Dedifferentiated amniotic fluid mesenchymal stem cell (primary cell): ENCODE measurements around the gene SELENOS.

Source experiments
- DNase-seq: peaks from one replicate; pipeline ENCODE4 v3.0.0-alpha.2; 2016; ENCODE audit errors: extremely low spot score

The SELENOS gene

DNA sequence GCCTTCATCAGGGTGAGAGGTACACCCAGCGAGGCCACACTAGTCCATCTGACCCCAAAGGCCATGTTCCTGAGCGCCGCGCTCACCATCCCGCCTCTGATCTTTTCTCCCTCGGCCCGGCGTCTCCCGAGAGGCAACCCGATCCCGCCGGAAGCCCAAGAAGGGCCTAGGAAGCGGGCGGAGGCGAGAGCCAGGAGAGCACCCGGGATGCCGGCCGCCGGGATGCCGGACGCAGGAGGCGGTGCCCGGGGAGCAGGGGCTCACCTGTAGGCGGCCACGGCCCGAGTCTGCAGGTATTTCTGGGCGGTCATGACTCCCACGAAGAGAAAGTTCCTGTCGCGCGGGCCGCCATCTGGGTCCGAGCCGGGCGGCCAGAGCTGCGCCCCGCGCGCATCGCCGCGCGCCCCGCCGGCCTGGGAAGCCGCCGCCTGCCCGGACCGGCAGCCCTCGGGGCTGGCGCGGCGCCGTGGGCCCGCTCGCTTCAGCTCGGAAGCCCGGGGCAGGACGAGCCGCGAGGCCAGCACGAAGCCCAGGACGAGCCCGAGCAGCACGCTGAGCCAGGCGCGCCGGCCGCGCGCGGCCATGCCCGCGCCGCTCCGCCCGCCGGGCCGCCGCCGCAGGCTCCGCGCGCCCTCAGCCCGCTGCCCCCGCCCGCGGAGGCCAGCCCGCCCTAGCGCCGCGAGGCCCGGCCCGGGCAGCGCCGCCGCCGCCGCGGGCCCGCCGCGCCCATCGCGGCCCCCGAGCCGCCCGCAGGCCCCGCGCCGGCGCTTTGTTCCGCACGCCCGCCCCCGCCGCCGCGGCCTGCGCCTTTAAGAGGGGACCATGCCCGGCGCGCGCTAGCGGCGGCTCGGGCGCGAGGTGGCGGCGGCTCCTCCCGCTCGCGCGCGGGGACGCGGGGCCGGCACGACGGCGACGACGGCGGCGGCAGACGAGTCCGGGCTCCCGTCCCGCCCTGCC lies 26.1 kb downstream of the SELENOS start:
- peak; percentile 30 for DNase-seq

DNA sequence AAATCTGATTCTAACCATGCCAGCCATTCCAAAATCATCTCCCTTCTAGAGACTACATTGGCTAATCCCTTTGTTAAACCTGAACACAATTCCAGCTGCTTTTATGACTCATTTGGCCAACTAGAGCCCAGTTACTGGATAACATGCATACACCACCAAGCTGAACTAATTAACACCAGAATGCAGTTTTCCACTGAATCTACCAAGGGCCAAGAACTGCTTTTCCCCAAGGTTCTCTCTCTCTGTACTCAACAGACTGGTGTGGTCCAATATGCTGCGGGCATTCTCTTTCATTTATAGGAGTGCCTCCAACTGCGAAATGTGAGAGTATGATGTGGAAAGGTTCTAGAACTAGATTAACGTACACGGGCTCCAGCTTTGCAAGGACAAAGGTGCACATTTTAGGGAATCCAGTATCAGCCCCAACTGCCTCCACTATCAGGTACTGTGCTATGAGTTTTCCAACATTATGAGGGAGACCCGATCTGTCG lies 26.9 kb downstream of the SELENOS start:
- no peak for DNase-seq

DNA sequence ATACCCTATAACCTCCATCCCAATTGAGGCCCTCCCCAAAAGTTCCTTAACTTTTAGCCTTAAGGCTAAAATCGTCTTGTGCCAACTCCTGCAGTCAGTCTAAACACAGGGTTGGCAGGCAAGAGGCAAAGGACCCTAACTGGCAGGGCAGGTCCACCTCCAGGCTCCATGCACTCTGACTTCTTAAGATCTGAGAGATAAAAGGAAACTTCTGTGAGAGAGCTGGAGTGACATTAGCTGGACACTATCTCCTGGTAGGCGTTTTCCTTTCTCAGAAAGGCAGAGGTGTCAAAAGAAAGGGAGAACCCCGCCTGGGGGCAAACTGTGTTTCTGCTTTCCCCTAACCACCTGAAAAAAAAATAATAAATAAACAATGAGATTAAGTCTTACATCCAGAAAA lies 29.0 kb downstream of the SELENOS start:
- DNase-seq, result no peak

DNA sequence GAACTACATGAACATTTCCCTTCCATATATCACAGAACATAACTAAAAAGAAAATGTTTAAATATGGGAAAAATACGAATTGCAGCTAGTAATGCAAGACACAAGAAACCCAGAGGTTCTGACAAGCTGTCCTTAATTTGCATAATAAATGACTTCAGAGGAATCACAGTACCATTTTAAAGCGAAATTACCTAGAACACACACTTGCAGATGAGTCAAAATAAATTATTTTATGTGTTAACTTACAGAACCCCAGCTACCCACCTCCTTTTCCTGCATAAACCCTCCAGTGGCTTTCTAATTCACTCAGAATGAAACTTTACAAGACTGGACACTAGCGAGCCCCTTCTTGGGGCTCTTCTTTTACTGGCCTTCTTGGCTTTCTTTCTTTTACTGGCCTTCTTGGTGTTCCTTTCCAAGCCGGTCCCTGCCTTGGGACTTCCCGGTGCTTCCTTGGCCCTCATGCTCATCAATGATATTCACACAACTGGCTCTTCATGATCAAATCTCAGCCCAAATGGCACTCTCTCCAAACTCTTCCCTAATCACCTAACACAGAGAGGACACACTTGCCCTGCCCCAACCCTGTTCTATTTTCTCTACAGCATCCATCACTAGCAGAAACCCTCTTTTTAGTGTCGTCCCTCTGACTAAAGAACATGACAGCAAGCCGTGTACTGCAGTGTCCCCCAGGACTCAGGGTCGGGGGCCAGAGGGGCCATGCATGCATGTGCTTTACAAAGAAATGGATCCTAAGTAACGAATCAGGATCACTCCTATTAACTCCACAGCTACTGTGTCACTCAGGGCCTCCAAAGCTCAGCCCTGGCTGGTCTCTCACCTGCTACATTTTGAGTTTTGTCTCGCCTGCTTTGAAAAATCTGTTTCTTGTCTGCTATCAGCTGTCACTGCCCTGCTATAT lies 30.2 kb downstream of the SELENOS start:
- DNase-seq, result no peak

DNA sequence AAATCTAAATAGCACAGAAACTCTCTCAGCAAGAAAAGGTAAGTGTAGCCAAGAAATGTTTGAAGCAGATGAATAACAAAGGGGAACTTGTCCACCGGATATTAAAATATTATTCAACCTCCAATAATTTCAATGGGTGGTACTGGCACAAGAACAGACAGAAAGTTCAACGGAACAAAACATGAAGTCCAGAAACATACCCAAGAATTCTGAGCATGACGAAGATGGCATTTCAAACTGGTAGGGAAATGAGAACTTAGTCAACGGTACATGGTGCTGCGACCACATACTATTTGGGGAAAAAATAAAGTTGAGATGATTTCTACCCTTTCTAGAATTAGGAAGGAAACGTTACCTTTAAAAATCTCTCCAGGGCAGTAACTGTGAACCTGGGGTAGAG lies 30.9 kb downstream of the SELENOS start:
- no peak for DNase-seq

DNA sequence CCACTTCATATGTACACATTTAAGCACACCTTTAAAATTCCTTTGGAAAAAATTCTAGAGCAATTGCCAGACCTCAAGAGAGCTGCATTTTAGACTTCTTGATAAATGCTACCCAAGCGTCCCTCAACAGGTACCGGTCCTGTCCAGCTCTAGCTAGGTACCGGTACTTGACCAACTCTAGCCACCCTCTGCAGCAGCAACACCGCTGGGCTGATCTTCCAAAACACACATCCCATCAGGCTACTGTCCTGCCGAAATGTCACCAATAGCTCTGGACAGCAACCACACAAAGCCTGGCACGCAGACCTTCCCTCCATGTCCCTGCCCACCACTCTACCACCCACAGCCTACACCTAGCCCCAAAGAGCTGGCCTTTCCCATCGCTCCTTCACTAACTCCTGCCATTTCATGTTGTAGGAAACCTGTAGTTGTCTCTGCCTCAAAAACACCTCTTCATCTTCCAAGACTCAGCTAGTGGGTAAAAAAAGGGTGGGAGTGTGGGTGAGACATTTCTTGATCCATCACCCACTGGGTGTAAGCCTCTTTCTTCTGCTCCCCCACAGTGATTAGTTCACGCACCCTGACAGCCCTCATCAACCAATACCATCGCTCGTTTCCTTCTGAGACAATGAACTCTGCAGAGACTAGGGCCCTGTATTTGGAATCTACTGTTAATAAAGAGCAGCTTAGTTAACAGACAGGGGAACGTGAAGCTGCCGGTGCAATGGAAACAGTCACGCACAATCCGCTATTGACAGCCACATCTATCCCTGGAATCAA lies 32.2 kb downstream of the SELENOS start:
- DNase-seq, result no peak

DNA sequence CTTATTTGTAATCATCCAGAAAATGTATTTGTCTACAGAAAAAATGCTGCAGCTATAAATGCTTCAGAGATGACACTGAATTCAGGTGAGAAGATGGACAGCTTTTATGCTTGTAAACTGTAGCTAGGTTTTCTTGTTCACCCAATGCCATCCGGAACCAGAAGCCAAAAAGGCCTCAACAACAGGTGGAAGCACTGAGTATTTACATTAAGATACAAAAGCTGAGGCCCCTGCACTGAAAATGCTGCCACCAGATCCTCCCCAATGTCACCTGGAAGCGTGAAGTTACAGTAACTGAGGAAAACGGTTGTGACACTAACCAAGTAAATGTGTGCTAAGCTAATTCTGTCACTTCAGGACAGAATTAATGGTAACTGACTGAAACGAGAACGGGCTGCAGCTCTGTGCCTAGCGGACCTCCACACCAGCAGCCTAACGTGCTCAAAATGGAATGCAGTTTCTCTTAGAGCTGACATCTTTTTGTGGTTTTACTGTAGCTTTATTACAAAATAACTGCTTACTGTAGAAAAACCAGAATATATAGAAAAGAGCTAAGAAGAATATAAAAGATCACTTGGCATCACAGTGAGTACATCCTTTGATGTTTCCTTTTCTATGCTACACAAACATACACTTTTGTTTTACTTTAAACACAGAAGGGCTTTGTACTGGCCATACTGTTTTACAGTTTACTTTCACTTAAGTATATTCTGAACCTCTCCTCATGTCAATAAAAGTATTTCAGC lies 33.1 kb downstream of the SELENOS start:
- DNase-seq, result no peak

DNA sequence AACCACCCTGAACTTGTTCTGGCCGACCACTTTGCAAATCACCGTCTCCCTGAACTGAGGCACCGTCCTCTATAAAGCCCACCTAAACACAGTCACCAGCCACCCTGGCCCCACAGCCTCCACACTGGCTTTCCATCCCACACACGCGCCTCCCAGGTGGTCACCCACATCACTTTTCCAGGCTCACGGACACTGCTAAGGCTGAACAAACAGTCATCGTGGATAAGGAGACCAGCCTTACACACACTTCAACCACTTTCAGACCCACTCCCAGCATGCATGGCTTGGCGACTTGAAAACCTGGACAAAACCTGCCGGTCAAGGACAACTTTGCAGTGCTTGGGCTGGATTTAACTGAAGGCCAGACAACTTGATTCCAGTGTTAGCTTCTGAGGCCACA lies 33.9 kb downstream of the SELENOS start:
- no peak for DNase-seq

DNA sequence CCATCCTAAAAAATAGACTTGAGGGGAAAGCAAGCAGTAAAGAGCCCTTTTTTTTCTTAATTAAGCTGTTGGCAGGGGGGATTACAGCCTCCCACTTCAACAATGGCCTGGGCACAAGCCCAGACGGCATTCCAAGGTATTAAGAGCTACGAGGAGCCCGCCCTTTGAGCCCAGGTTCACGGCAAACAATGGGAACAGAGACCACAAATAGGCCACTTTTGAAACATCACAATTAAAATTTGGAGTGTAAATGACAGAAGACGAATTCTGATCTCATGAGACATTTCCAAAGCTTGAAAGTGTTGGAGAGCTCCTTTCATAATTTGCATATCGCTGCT lies 34.3 kb downstream of the SELENOS start:
- DNase-seq, result no peak

DNA sequence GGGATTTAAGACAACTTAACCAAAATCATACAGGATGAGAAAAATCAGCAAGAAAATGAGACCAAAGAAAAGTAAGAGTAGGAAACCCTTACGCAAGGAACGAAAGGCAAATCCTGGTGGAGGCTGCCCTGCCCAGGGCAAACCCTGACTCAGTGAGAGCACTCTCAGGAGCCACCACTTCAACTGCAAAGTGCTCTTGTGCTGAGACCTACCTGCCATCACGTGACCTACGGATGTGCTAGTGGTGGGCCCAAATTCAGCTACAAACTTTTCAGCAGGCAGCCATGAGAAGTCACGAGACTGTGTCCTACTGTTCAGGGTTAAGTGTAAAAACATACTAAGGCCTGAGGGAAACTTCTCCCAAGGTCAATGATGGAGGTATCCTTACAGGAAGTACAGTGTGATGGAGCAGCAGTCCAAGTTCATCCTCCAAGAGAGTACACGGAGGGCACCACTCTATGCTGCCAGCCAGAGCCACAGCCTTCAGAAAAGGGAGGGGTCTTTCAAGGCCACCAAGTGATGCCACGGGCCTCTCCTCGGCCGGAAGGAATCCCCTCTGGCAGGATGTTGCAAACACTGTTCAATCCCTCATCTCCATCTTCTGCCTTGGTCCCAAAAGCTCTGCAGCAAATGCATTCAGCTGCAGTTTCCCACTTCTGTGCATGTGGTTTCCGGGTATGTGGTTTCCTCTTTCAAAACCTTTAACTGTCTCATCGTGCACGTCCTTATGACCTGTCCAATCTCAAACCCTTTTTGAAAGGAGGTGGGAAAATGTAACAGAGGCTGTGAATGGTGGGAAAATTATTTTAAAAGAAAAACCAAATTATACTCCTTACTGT lies 34.9 kb downstream of the SELENOS start:
- DNase-seq, result no peak

DNA sequence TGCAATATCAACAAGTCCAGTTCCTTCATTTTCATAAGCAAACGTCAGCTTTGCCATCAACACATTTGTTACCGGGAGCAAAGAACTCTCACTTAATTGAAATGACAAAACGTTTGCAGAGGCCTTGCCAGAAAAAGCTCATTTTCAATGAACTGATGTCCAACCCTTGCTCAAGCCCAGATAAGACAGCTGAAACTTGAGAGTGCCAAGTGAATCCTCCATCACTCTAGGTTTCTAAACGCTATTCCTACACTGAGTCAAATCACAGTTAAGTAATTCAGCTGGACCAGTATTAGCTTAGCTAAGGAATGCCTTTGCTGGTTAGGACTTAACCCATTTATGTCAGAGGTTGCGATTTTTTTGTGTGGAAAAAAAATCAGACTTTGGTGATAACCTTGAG lies 36.9 kb downstream of the SELENOS start:
- no peak for DNase-seq

DNA sequence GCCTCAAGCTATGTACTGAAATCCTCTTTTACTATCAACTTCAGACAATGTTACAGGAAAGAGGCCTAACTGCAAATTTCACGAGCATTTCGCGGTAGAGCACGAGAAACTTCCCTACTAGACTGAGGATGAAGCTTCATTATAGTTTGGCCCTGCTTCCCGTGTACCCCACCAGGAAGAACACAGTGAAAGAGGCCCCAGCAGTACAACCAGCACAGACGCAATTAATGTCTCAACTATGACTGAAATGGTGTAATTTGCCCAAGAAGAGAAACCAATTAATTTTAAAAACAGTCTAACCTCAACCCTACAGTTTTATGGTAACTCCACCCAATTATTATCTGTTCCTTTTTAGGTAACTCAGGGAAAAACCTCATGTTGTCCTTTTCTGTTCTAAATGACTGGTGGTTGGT lies 37.6 kb downstream of the SELENOS start:
- no peak for DNase-seq

DNA sequence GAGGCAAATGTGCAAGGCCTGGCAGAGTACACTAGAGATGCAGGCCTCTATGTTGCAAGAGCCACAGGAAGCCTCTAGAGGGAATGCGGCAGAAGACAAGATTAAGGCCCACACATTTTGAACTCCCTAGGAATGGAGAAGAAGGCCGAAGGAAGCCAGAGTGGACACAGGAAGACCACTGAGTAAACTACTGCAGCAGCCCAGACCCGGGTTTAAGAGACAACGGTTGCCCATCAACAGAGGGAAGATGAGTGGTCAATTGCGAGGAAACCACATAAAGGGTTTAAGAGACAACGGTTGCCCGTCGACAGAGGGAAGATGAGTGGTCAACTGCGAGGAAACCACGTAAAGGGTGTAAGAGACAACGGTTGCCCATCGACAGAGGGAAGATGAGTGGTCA lies 40.0 kb downstream of the SELENOS start:
- DNase-seq, result no peak

DNA sequence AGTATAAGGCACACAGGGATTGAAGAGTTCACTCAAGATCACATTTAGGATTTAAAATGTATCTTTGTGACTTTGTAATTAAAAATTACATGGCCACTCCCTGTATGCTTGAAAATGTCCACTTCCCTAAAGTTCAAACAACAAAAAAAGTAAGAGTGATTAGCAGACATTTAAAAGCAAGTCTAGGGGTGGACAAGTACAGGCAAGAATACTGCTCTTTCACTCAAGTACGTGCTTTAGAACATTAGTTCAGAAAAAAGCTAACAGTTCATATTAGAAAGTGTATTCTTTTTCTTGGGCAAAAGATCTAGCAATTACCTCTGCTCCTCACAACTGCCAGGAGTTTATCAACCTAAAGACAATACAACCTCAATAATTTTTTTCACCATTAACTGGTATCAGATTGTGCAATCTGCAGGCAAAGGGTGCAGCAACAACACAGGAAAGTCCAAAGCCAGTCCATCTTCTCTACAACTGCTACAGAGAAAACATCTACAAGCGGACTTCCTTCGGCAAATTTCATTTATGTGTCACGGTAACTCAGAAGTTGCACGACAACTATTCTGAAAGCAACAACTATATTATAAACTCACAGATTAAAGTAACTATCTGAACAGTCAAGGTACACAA lies 43.5 kb downstream of the SELENOS start:
- DNase-seq, result no peak

DNA sequence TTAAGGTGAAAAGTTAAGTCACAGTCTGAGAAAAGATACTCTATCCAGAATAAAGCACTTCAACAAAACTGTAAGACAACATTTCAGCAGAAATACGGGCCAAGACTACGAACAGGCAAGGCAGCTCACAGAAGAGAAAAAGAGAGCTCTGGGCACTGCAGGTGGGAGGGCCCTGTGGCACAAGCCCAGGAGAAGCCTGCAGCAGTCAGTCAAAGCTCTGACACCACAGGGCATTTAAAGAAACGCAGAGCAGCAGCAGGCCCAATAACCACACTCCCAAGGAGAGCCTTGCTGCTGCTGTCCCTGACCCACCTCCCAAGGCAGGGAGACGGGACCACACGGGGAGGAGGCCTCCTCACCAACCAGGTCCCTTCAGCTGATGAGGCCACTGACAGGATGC lies 44.6 kb downstream of the SELENOS start:
- DNase-seq, result no peak

DNA sequence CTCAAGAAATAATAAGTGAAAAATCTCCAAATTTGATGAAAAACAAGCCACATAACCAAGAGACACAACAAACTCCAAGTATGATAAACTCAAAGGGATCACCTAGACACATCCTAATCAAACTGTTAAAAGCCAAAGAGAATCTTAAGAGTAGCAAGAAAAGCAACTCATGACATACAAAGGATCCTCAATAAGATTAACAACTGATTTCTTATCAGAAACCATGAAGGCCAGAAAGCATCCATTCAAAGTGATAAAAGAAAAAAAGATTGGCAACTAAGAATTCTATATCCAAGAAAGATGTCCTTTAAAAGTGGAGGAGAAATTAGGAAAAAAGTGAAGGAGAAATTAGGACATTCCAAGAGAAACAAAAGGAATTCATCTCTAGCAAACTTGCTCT lies 49.0 kb downstream of the SELENOS start:
- DNase-seq, result no peak

DNA sequence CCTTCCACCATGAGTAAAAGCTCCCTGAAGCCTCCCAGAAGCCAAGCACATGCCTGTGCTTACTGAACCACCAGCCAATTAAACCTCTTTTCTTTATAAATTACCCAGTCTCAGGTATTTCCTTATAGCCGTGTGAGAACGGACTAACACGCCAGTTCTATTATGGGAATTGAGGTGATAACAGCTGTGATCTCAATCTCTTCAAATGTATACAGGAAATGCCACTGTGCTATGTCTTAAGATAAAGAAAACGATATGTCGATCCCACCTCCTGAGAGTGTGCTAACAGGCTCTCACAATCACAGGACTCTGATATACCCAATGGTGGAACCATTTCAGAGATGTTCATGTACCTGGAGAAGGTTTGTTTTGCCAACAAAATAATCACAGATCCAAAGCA lies 51.6 kb downstream of the SELENOS start:
- DNase-seq, result no peak
